Adrenal gland (tissue), 12 donors: Measurements from ENCODE around the gene CA10. TPM values are rescaled to one million over a fixed set of nuclear protein-coding genes. Genes with fewer than 3 reads are reported as not detected.

Experiments
- DNase-seq, 7 donors: peaks; one replicate each; pipeline ENCODE4 v3.0.0-alpha.2; 2019 to 2020
- H3K27ac ChIP-seq, 5 donors: fragments of 200-600 bp; sonication (generic) in 4 of 5; 1 replicate in 3 of 5; 2 replicates in 2 of 5; pipeline versions ENCODE4 v1.5.1 to v1.8.0; 2016 to 2020; ENCODE audit warnings: mild to moderate bottlenecking in 1 of 5
- H3K27me3 ChIP-seq: fragments of 200-600 bp; 2 replicates; pipeline ENCODE4 v1.8.0; 2021
- H3K36me3 ChIP-seq, 2 donors: fragments of 200-600 bp; replicated peaks in 1 of 2; 1 replicate in 1 of 2; 2 replicates in 1 of 2; pipeline versions ENCODE4 v1.5.1 to v1.8.0; 2018 to 2022
- H3K4me1 ChIP-seq, 2 donors: fragments of 200-600 bp; replicated peaks in 1 of 2; 1 replicate in 1 of 2; 2 replicates in 1 of 2; pipeline versions ENCODE4 v1.5.1 to v1.8.0; 2018 to 2021
- H3K4me3 ChIP-seq, 4 donors: fragments of 200-600 bp; sonication (generic) in 3 of 4; one replicate each; pipeline ENCODE4 v1.5.1; 2016 to 2018
- H3K9me3 ChIP-seq, 3 donors: fragments of 200-600 bp; sonication (generic) in 1 of 3; replicated peaks in 1 of 3; 1 replicate in 2 of 3; 2 replicates in 1 of 3; pipeline versions ENCODE4 v1.5.1 to v1.8.0; 2016 to 2021
- CTCF ChIP-seq, 6 experiments: fragments of 450-650 bp in 4 of 6; fragments of 200-600 bp in 2 of 6; sonication (generic) in 1 of 6; IDR thresholded peaks; 1 replicate in 5 of 6; 2 replicates in 1 of 6; pipeline versions ENCODE4 v1.5.1 to v1.8.0; 2016 to 2021; ENCODE audit warnings: antibody characterized with exemption in 6 of 6, mild to moderate bottlenecking in 2 of 6, moderate library complexity in 1 of 6
- POLR2A ChIP-seq, 2 donors: fragments of 450-650 bp; IDR thresholded peaks; one replicate each; pipeline ENCODE4 v1.6.1; 2017; ENCODE audit warnings: antibody characterized with exemption in 2 of 2, mild to moderate bottlenecking in 2 of 2, moderate library complexity in 1 of 2
- WGBS, 4 donors: extraction: QIAGEN DNeasy Blood & Tissue Kit in 2 of 4; methylation state at CpG; one replicate each; pipeline versions ENCODE4 v1.1.5 to v1.1.7; 2013 to 2017; 5-methylcytosine and 5-hydroxymethylcytosine counted together
- intact Hi-C, 2 donors: fragments of 100-400 bp; cut with DNase I; formaldehyde crosslinking; loops; one replicate each; pipeline versions ENCODE4 v1.14.1 to v1.15.0; 2022 to 2023
- polyA plus RNA-seq, 3 donors: library from polyadenylated mRNA; stranded (reverse); fragments of 200-250 nt in 2 of 3; fragments of 350-450 nt in 1 of 3; fragmentation: Illumina TruSeq in 1 of 3; extraction: RNeasy Lipid Tissue Mini Kit (QIAGEN cat#74804) in 1 of 3; gene quantifications; one replicate each; pipeline ENCODE4 v1.2.3, GENCODE V29; 2013 to 2014
- total RNA-seq, 9 donors: library from RNA; depleted of rRNA in 4 of 9; stranded (reverse); fragments of >200 nt in 4 of 9; fragments of 120-200 nt in 1 of 9; fragmentation: NEBNext Ultra II Directional in 1 of 9; extraction: Animal tissue kit (Norgen Biotek cat#: 25700) in 1 of 9; gene quantifications; one replicate each; pipeline versions ENCODE4 v1.1.0 to v1.2.4, GENCODE V29; 2013 to 2023
- donor health status: healthy with polysubstance abuse.
- donor health status: Bipolar disorder and iron deficiency.
- donor health status: DM: yes; HTN: yes; CAD: no.
- donor health status: DM: no; HTN: no; CAD: no.
- donor health status: DM: no; HTN: no; CAD: no.
- donor health status: DM: yes; HTN: yes; CAD: no.

CA10 gene
- total and polyA plus RNA-seq, 12 donors: 0.27 to 3.1 (median 2.5) TPM; not detected in 5

- H3K36me3 ChIP-seq: no peaks in the 10 kb centered on the region
- TF ChIP-seq POLR2A (IDR thresholded peaks at IDR 0.05): no peak
- peak in 2 of 6 experiments; percentile 20 to 23 for TF ChIP-seq CTCF (IDR thresholded peaks at IDR 0.05)
- no peaks in the 10 kb centered on the region for H3K27me3 ChIP-seq
Measured at GRCh38 chr17:51640108-51640622, 518.3 kb downstream of the CA10 start.

DNA sequence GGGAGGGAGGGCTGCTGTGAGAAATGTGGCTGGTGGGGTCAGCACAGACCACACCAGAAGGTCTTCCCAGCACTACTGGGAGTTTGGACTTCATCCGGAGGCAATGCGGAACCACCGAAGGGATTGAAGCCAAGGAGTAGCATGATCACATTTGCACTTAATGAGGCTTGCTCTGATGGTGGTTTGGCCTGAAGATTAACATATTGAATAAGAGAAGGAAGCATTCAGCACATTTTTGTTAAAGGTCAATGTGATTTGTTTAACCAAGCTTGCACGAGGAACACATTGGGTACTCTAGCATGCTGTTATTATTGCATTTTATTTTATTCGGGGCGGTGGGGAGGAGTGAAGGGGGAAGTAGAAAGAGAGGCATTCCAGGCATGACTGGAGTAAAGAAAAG is 519.5 kb downstream of the CA10 start:
- H3K36me3 ChIP-seq: no peaks in the 10 kb centered on the region
- H3K4me3 ChIP-seq: no peak overlapping the region
- TF ChIP-seq CTCF (IDR thresholded peaks at IDR 0.05) (no peak), POLR2A (IDR thresholded peaks at IDR 0.05) (no peak)
- no peak for DNase-seq
- WGBS, 4 donors: 63 to 74% (median 70%) methylated on average over 6 of the region's 6 CpGs
- no peak overlapping the region for H3K27ac ChIP-seq
- no peaks in the 10 kb centered on the region for H3K9me3 ChIP-seq
- intact Hi-C loops: no loop called here
- no peaks in the 10 kb centered on the region for H3K4me1 ChIP-seq
- H3K27me3 ChIP-seq: no peaks in the 10 kb centered on the region

More at GRCh38 chr17:51640108-51640622, 518.3 kb downstream of the CA10 start:
- peak in 1 of 7 donors; percentile 2 for DNase-seq
- Histone ChIP-seq H3K9me3 (no peaks in the 10 kb centered on the region), H3K4me1 (no peaks in the 10 kb centered on the region), H3K4me3 (no peak overlapping the region), H3K27ac (no peak overlapping the region)
- WGBS, 4 donors: 39 to 62% (median 43%) methylated on average over 4 of the region's 4 CpGs
- intact Hi-C loops: no loop called here

DNA sequence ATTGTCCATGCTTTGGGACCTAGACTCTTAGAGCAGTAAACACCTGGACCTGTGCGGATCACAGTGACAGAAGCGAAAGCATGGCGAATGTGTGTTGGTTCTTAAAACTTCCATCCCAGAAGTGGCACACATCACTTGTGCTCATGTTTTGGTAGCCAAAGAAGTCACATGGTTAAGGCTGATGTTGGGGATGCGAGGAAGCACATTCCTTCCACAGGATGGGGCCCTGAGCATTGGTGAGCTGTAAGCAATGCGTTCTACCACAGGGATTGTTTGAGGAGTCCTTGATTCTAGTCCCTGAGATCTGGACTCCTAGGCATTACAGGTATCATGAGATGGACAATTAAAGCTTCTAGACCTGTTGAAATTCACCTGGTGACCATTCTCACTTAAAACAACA is 522.2 kb downstream of the CA10 start:
- DNase-seq: no peak
- H3K27ac ChIP-seq: no peak overlapping the region
- no peaks in the 10 kb centered on the region for H3K9me3 ChIP-seq
- H3K27me3 ChIP-seq: no peaks in the 10 kb centered on the region
- no peaks in the 10 kb centered on the region for H3K4me1 ChIP-seq
- no peaks in the 10 kb centered on the region for H3K36me3 ChIP-seq
- WGBS, 4 donors: 79 to 94% (median 89%) methylated on average over 5 of the region's 5 CpGs
- TF ChIP-seq POLR2A (IDR thresholded peaks at IDR 0.05) (no peak), CTCF (IDR thresholded peaks at IDR 0.05) (no peak)
- intact Hi-C loops: no loop called here
- H3K4me3 ChIP-seq: no peak overlapping the region

GRCh38 chr17:51630101-51630671 is 528.3 kb downstream of the CA10 start:
- Histone ChIP-seq H3K9me3 (no peaks in the 10 kb centered on the region), H3K27ac (no peak overlapping the region), H3K27me3 (no peaks in the 10 kb centered on the region), H3K4me3 (no peak overlapping the region), H3K36me3 (no peaks in the 10 kb centered on the region), H3K4me1 (no peaks in the 10 kb centered on the region)
- 32 to 45% (median 39%) methylated on average over 5 of the region's 5 CpGs for WGBS, 4 donors
- intact Hi-C loops: no loop called here
- TF ChIP-seq POLR2A (IDR thresholded peaks at IDR 0.05) (no peak), CTCF (IDR thresholded peaks at IDR 0.05) (no peak)
- no peak for DNase-seq
